Activated CD4-positive, alpha-beta T cell treated with anti-CD3 and anti-CD28 coated beads, Interleukin-2, amount 10 ng/mL, durations not matched to agents 24 days and 14 days (primary cell): Measurements from ENCODE around the gene METTL17. TPM values are rescaled to one million over a fixed set of nuclear protein-coding genes. Genes with fewer than 3 reads are reported as not detected.
A peak's percentile ranks its signal among the peaks of the same experiment; 100 is the strongest.

Experiments
- DNase-seq: peaks from one replicate; pipeline ENCODE4 v3.0.0; 2022
- H3K27ac Mint-ChIP-seq: one replicate; pipeline ENCODE4 v1.8.0; 2022; ENCODE audit warnings: mild to moderate bottlenecking, mixed read lengths
- H3K27me3 Mint-ChIP-seq: one replicate; pipeline ENCODE4 v1.8.0; 2022; ENCODE audit warnings: mixed read lengths
- H3K36me3 Mint-ChIP-seq: one replicate; pipeline ENCODE4 v1.8.0; 2022; ENCODE audit warnings: low read depth, mild to moderate bottlenecking, mixed read lengths
- H3K4me1 Mint-ChIP-seq: one replicate; pipeline ENCODE4 v1.8.0; 2021; ENCODE audit warnings: mixed read lengths
- H3K4me3 Mint-ChIP-seq: one replicate; pipeline ENCODE4 v1.8.0; 2022; ENCODE audit warnings: mild to moderate bottlenecking, moderate library complexity, mixed read lengths
- H3K9me3 Mint-ChIP-seq: one replicate; pipeline ENCODE4 v1.8.0; 2021; ENCODE audit warnings: mixed read lengths
- intact Hi-C: fragments of 100-400 bp; cut with micrococcal nuclease; formaldehyde crosslinking; loops from one replicate; pipeline ENCODE4 v1.15.1; 2023
- total RNA-seq: library from RNA; stranded (reverse); gene quantifications from 2 replicates; pipeline ENCODE4 v1.2.3, GENCODE V29; 2022

METTL17 gene
- total RNA-seq, 1 donor from 2014 or later: 99.1 TPM

- Mint-ChIP-seq H3K27ac (no peak overlapping the region), H3K9me3 (no peaks in the 10 kb centered on the region), H3K36me3 (no peaks in the 10 kb centered on the region), H3K4me3 (peak overlapping the region; percentile 81), H3K4me1 (peaks cover 15% of the 10 kb centered on the region), H3K27me3 (peaks cover 46% of the 10 kb centered on the region)
- DNase-seq: peak; percentile 66
- intact Hi-C loops: no loop called here
Measured at GRCh38 chr14:21023817-21024584, 34.2 kb downstream of the METTL17 start.

GRCh38 chr14:21024585-21025370 lies 35.0 kb downstream of the METTL17 start, which contains the start of gene NDRG2:
NDRG2 (minus strand) TSS chr14:21025061; CDS start chr14:21023315, 1,746 bp downstream.
- Mint-ChIP-seq H3K4me3 (peak within 1 kb of the TSS; percentile 82), H3K9me3 (no peaks in the 10 kb centered on the region), H3K4me1 (peaks cover 15% of the 10 kb centered on the region), H3K27ac (no peak within 1 kb of the TSS), H3K36me3 (no peaks in the 10 kb centered on the region), H3K27me3 (peaks cover 44% of the 10 kb centered on the region)
- DNase-seq: peak; percentile 90
- intact Hi-C loops: loop anchor here (5.0 kb wide), 1 partner anchor 43 kb away; no protein-coding TSS in a partner anchor

- Mint-ChIP-seq H3K27me3 (peaks cover 44% of the 10 kb centered on the region), H3K27ac (no peak overlapping the region), H3K36me3 (no peaks in the 10 kb centered on the region), H3K4me1 (peaks cover 15% of the 10 kb centered on the region), H3K4me3 (peak overlapping the region; percentile 82), H3K9me3 (no peaks in the 10 kb centered on the region)
- DNase-seq: no peak
- intact Hi-C loops: loop anchor here (5.0 kb wide), 1 partner anchor 42 kb away; no protein-coding TSS in a partner anchor
Measured at GRCh38 chr14:21025371-21026273, 35.8 kb downstream of the METTL17 start.

- H3K4me1 Mint-ChIP-seq: peaks cover 15% of the 10 kb centered on the region
- no peaks in the 10 kb centered on the region for H3K36me3 Mint-ChIP-seq
- peak overlapping the region; percentile 36 for H3K4me3 Mint-ChIP-seq
- intact Hi-C loops: loop anchor here (5.0 kb wide), 1 partner anchor 41 kb away; no protein-coding TSS in a partner anchor
- H3K9me3 Mint-ChIP-seq: no peaks in the 10 kb centered on the region
- no peak overlapping the region for H3K27ac Mint-ChIP-seq
- peaks cover 43% of the 10 kb centered on the region for H3K27me3 Mint-ChIP-seq
- no peak for DNase-seq
Measured at GRCh38 chr14:21026274-21026987, 36.7 kb downstream of the METTL17 start.

- Mint-ChIP-seq H3K9me3 (no peaks in the 10 kb centered on the region), H3K27ac (no peak overlapping the region), H3K27me3 (peaks cover 44% of the 10 kb centered on the region), H3K4me3 (no peak overlapping the region), H3K4me1 (peaks cover 15% of the 10 kb centered on the region), H3K36me3 (no peaks in the 10 kb centered on the region)
- DNase-seq: no peak
- intact Hi-C loops: loop anchor here (5.0 kb wide), 1 partner anchor 40 kb away; no protein-coding TSS in a partner anchor
Measured at GRCh38 chr14:21026988-21027315, 37.2 kb downstream of the METTL17 start.

GRCh38 chr14:21029917-21030316 lies 40.1 kb downstream of the METTL17 start, which contains the start of gene TPPP2:
TPPP2 (plus strand) TSS chr14:21030217; CDS start chr14:21030582, 365 bp downstream.
- H3K27me3 Mint-ChIP-seq: peaks cover 23% of the 10 kb centered on the region
- no peak for DNase-seq
- H3K4me3 Mint-ChIP-seq: no peak within 1 kb of the TSS
- no peak within 1 kb of the TSS for H3K27ac Mint-ChIP-seq
- no peaks in the 10 kb centered on the region for H3K36me3 Mint-ChIP-seq
- H3K4me1 Mint-ChIP-seq: peaks cover 3% of the 10 kb centered on the region
- H3K9me3 Mint-ChIP-seq: no peaks in the 10 kb centered on the region
- intact Hi-C loops: loop anchor here (5.0 kb wide), 1 partner anchor 37 kb away; no protein-coding TSS in a partner anchor

- Mint-ChIP-seq H3K36me3 (no peaks in the 10 kb centered on the region), H3K4me3 (no peak overlapping the region), H3K27me3 (peaks cover 22% of the 10 kb centered on the region), H3K27ac (no peak overlapping the region), H3K4me1 (no peaks in the 10 kb centered on the region), H3K9me3 (no peaks in the 10 kb centered on the region)
- intact Hi-C loops: no loop called here
- no peak for DNase-seq
Measured at GRCh38 chr14:21030531-21030930, 40.8 kb downstream of the METTL17 start.

GRCh38 chr14:21032326-21033132 lies 42.7 kb downstream of the METTL17 start:
- Mint-ChIP-seq H3K36me3 (no peaks in the 10 kb centered on the region), H3K27me3 (peaks cover 15% of the 10 kb centered on the region), H3K27ac (no peak overlapping the region), H3K9me3 (no peaks in the 10 kb centered on the region), H3K4me1 (no peaks in the 10 kb centered on the region), H3K4me3 (no peak overlapping the region)
- intact Hi-C loops: no loop called here
- no peak for DNase-seq

- Mint-ChIP-seq H3K36me3 (no peaks in the 10 kb centered on the region), H3K4me1 (no peaks in the 10 kb centered on the region), H3K27me3 (peaks cover 18% of the 10 kb centered on the region), H3K4me3 (no peak overlapping the region), H3K9me3 (no peaks in the 10 kb centered on the region), H3K27ac (no peak overlapping the region)
- intact Hi-C loops: no loop called here
- no peak for DNase-seq
Measured at GRCh38 chr14:21033133-21033698, 43.4 kb downstream of the METTL17 start.

- no peaks in the 10 kb centered on the region for H3K4me1 Mint-ChIP-seq
Measured at GRCh38 chr14:21034707-21035106, 44.9 kb downstream of the METTL17 start, which contains the start of gene RNASE13. RNASE13 (minus strand) TSS chr14:21034807; CDS start chr14:21034288, 519 bp downstream.

GRCh38 chr14:21036751-21037150 lies 47.0 kb downstream of the METTL17 start:
- Mint-ChIP-seq H3K27ac (no peak overlapping the region), H3K36me3 (no peaks in the 10 kb centered on the region), H3K27me3 (peaks cover 17% of the 10 kb centered on the region), H3K4me1 (no peaks in the 10 kb centered on the region), H3K9me3 (no peaks in the 10 kb centered on the region), H3K4me3 (no peak overlapping the region)
- intact Hi-C loops: no loop called here
- no peak for DNase-seq

More at GRCh38 chr14:21034707-21035106, 44.9 kb downstream of the METTL17 start, which contains the start of gene RNASE13:
- Mint-ChIP-seq H3K4me3 (no peak within 1 kb of the TSS), H3K27ac (no peak within 1 kb of the TSS), H3K9me3 (no peaks in the 10 kb centered on the region), H3K36me3 (no peaks in the 10 kb centered on the region), H3K27me3 (peaks cover 21% of the 10 kb centered on the region)
- intact Hi-C loops: no loop called here
- DNase-seq: no peak

- Mint-ChIP-seq H3K36me3 (no peaks in the 10 kb centered on the region), H3K4me1 (no peaks in the 10 kb centered on the region), H3K27ac (no peak overlapping the region), H3K4me3 (no peak overlapping the region), H3K9me3 (no peaks in the 10 kb centered on the region), H3K27me3 (peaks cover 16% of the 10 kb centered on the region)
- intact Hi-C loops: no loop called here
- DNase-seq: no peak
Measured at GRCh38 chr14:21037156-21037555, 47.4 kb downstream of the METTL17 start.
